ENCODE results near the gene CNTN1.

Gene CNTN1

GRCh38 chr12:40691913-40692764, at the start of gene CNTN1:
CNTN1 (plus strand) TSS chr12:40692439.
- DNase-seq = peak; percentile 14

DNA sequence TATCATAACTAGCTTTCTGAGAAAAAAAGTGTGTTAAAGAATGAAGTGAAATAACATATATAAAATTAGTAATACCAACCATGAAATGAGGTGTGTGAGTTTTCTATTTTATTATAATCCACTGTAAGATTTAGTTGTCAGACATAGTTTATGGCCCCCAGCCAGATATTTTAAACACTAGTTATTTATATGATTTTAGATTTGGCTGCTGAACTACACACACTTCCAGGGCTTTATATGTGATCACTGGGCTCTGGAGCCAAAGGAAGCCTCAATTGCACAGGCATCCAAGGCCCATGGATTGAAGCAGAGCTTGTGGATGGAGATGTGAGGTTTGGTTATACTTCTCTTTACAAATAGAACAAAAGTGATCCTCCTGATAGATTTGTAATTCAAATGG, 48.7 kb upstream of the CNTN1 start:
- no peak for DNase-seq

DNA sequence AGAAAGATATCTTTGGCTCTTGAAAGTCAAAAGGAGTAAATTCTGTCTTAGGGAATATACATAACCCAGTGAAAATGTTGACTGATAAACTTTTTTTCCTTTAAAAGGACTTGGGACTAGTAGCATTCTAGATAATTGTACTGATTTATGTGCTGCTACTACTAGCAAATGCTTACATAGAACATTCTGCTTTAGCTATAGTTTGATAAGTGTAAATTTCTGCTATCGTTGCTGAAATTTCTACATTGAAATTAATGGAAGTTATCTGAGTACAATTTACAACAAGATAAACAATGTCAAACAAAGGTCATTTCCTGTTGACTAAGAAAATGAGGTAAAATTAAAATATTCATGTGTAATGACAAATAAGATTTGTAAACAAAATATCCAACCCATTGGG, 48.3 kb upstream of the CNTN1 start:
- no peak for DNase-seq

GRCh38 chr12:40644708-40645107, 47.5 kb upstream of the CNTN1 start:
- DNase-seq = no peak

DNA sequence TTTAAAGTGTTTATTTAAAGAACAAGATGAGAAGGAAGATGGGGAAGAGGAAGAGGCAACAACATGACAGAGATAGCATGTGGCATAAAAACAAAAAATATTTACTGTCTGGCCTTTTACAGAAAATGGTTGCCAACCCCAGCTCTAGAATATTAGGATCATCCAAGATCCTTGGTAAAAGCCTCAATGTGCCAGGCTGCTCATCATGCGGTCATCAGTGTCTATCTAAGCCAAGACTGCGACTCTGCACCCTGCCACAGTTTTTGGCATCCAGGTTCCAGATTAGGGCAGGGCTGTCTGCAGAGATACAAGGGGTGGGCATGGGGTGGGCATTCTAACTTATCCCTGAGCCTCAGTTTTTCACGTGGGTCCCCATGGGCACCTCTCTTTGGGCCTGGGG, 46.9 kb upstream of the CNTN1 start:
- DNase-seq = no peak

- DNase-seq = no peak
These were observed 45.8 kb upstream of the CNTN1 start for GRCh38 chr12:40646456-40646855.

- no peak for DNase-seq
These were observed 45.3 kb upstream of the CNTN1 start for GRCh38 chr12:40646911-40647310.

DNA sequence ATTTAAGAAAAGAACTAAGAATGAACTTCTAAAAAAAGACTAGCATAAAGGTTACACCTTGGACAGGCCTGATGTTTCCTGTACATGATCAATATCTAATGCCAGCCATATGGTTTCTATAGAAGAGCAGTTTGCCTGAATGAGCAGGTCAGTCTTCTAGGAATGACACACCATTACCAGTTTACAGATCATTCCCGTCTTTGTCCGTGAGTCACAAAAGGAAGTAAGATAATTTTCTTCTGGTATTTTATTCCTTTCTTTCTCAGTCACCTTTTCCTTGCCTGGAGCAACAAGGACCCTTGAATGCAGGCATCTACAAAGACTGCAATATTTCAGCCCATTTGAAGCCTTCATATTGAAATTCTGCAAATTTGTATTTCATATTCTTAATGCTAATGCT, 44.6 kb upstream of the CNTN1 start:
- DNase-seq = no peak

GRCh38 chr12:40648519-40648918, 43.7 kb upstream of the CNTN1 start:
- DNase-seq = no peak

DNA sequence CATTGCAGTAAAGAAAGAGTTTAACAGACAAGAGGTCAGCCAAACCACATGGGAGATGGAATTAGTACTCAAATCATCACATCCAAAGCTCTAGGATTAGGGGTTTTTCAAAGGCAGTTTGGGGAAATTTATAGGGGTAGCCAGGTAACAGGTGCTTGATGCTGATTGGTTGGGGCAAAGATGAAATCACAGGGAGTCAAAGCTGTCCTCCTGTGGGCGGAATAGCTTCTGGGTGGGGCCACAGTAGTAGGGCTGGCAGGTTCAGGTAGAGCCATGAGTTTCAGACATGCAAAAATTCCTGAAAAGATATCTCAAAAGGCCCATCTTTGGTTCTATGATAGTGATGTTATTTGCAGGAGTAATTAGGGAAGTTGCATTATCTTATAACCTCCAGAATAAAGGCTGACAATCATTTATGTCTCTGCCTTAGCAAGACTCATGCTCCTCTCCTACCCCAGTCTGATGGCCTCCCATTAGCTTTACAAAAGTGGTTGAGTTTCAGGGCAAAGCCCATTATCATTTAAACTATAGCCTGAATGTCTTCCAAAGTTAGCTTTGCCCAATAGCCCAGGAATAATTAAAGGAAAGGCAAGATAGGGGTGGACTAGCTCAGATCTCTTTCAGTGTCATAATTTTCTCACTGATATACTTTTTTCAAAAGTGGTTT, 42.1 kb upstream of the CNTN1 start:
- no peak for DNase-seq

DNA sequence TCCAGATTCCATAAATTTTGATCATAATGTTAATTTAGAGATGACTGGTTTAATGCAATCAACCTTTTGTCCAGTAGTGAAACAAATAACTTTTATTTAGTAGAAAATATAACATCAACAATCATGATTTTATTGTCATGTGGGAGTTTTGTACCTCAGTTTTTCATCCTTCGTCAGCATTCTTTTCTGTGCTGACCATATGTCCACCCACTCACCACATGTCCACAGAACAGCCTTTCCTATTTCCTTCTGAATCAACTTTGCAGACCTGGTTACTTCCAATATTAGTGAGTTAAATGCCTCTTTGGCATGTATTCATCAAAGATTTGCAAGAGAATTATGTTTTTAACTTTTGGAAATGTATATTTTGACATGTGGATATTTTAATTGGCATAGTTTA, 36.8 kb upstream of the CNTN1 start:
- DNase-seq = no peak

DNA sequence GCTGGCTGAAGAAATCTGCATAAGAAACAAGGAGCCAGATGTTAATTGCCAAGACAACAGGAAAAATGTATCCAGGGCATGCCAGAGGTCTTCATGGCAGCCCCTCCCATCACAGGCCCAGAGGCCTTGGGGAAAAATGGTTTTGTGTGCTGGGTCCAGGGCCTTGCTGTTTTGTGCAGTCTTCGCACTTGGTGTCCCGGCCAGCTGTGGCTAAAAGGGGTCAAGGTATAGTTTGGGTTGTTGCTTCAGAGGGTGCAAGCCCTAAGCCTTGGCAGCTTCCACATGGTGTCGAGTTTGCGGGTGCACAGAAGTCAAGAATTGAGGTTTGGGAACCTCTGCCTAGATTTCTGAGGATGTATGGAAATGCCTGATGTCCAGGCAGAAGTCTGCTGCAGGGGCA, 29.9 kb upstream of the CNTN1 start:
- no peak for DNase-seq

GRCh38 chr12:40663781-40664180, 28.5 kb upstream of the CNTN1 start:
- no peak for DNase-seq

GRCh38 chr12:40668099-40668529, 24.1 kb upstream of the CNTN1 start:
- no peak for DNase-seq

GRCh38 chr12:40672741-40673271, 19.4 kb upstream of the CNTN1 start:
- DNase-seq = no peak

- no peak for DNase-seq
These were observed 11.1 kb upstream of the CNTN1 start for GRCh38 chr12:40681148-40681547.

DNA sequence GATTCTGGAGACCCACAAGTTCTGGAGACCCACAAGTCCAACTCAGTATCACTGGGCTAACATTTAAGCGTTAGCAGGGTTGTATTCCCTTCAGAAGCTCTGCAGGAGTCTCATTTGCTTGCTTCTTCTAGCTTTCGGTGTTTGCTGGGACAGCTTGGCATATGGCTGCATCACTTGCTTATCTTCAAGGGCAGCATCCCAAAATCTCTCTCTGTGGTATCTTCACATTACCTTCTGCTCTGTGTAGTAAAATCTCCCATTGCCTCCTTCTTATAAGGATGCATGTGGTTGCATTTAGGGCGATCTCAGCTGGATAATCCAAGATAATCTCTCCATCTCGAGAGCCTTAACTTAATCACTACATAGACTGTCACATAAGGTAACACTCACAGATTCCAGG, 7.3 kb upstream of the CNTN1 start:
- no peak for DNase-seq

DNA sequence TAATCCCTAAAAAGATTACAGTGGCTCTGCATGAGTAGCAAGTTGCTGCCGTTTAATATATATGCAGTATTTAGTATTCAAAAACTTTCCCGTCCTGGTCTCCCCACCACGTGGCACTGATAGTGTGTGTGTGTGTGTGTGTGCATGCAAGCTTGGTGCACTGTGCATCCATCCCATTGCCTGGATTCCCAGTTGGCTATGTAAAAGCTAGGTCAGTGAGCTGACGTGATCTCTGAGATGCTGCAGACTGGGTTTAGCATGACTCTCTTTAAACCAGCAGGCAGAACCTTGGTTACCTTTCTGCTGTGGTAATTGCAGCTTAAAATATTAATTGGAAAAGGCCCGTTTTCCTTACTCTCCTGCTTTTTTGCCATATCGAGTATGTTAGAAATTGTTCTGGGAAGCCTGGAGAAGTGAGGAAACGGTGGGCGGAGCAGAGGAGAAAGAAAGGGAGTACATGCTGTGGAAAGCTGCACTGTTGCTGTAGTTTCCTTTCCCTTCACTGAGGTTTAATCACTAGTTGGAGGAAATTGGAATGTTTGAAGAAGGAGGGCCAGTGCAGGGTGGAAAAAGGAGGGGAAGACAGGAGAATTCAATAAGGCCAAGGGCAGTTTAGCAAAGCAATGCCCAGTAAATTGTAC, 4.0 kb upstream of the CNTN1 start:
- DNase-seq = no peak

- DNase-seq = no peak
These were observed 2.7 kb upstream of the CNTN1 start for GRCh38 chr12:40689576-40689975.

GRCh38 chr12:40692765-40693206, 547 bp downstream of the CNTN1 start:
- no peak for DNase-seq

GRCh38 chr12:40693207-40693821, 1.1 kb downstream of the CNTN1 start:
- DNase-seq = no peak

- DNase-seq = no peak
These were observed 5.5 kb downstream of the CNTN1 start for GRCh38 chr12:40697566-40698259.

DNA sequence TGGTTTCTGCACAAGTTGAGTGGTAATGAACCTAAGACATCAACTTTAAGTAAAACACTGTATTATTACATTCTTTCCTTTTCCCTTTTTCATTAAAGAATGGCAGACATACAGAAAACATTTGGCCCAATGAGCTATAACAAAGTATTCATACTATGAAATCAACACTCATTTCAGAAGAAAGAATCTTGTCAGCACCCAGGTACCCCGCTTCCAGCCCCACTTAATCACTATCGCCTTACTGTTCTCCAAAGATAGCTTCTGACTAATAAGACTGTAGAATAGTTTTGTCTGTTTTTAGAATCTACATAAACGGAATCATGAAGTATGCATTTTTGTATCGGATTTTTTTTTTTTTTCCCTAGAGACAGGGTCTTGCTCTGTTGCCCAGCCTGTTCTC, 9.5 kb downstream of the CNTN1 start:
- DNase-seq = no peak

All from suppressor macrophage treated with lipopolysaccharide for 4 hours (primary cell).